ENCODE data around the gene CASP3.
"Not testable (repeated sequence)": the region's sequence is repeated elsewhere in the genome, so short reads cannot be mapped to it uniquely, and the experiment has no call there.

Gene CASP3

DNA sequence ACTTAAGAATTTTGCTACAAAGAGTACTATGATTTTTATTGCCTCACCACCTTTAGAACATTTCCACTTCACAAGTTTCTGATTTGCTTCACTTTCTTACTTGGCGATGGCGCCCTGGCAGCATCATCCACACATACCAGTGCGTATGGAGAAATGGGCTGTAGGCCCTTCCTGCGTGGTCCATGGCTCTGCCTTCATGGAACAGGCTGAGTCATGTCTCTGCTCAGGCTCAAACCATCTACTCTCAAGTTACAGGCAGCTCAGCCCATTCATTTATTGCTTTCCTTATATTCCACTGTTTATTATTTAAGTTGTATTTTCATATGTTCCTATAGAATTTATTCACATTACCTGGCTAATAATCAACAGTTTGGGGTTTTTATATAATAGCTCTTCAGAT is 21.1 kb downstream of the CASP3 start:
- DNase-seq, result no peak

DNA sequence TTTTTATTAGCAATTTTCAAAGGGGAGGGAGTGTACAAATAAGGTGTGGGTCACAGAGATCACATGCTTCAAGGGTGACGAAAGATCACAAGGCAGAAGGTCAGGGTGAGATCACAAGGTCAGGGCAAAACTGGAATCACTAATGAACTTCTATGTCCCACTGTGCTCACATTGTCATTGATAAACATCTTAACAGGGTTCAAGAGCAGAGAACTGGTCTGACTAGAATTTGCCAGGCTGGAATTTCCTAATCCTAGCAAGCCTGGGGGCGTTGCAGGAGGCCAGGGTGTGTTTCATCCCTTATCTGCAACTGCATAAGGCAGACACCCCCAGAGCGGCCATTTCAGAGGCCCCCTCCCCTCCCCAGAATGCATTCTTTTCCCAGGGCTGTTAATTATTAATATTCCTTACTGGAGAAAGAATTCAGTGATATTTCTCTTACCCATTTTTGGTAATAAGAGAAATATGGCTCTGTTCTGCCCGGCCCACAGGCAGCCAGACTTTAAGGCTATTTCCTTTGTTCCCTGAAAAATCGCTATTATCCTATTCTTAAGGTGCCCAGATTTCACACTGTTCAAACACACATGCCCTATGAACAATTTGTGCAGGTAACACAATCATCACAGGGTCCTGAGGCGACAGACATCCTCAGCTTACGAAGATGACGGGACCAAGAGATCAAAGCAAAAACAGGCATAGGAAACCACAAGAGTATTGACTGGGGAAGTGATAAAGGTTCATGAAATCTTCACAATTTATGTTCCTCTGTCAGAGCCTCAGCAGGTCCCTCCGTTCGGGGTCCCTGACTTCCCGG is 23.3 kb downstream of the CASP3 start:
- not testable (repeated sequence) for DNase-seq

DNA sequence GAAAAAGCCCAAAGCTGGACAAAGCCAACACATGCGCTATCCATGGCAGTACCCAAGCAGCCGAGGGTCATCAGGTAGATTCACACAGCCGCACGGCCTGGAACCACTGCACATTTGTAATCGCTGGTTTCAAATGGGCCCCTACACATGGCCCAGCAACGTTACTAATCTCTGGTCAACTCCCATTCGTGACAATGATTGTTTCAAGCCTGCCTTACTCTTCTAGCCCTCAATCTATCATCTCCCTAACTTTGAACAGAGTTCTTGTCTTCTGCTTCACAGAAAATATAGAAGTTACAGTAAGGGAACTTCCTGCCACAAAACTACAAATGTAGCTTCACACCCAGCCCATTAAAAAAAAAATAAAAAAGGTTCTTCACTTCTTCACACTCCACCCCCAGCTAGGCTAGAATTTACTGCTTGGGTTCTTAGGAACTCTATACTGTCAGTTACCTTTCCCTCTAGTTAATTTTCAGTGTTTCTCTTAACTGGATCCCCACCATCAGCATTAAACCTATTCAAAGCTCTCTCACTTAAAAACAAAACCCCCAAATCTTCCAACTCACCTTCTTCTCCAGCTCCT is 24.2 kb downstream of the CASP3 start:
- DNase-seq, result no peak

DNA sequence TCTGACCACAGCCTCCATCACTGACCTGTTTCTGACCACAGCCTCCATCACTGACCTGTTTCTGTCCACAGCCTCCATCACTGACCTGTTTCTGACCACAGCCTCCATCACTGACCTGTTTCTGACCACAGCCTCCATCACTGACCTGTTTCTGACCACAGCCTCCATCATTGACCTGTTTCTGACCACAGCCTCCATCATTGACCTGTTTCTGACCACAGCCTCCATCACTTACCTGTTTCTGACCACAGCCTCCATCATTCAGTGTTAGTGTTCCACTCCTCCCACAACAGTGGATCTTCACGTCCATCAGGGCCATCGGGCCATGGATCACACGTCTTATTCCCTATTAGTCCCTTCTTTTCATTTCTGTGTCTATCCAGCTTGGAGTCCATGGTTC is 24.7 kb downstream of the CASP3 start:
- not testable (repeated sequence) for DNase-seq

DNA sequence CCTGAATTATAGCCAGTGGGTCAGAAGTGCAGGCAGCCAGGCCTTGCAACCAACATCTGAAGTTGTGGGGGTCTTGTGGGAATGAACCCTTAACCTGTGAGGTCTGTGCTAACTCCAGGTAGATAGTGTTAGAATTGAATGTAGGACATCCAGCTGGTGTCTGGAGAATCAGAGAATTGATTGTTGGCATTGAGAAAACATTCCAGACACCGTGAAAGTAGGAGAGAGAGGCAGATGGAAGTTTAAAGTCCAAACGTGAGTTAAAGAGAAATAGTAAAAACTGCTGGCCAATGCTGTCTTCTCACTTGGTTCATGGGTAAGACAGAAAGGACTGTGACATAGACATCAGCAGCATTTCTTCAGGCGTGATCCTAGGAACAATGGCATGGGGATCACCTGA is 27.7 kb downstream of the CASP3 start:
- DNase-seq, result no peak

DNA sequence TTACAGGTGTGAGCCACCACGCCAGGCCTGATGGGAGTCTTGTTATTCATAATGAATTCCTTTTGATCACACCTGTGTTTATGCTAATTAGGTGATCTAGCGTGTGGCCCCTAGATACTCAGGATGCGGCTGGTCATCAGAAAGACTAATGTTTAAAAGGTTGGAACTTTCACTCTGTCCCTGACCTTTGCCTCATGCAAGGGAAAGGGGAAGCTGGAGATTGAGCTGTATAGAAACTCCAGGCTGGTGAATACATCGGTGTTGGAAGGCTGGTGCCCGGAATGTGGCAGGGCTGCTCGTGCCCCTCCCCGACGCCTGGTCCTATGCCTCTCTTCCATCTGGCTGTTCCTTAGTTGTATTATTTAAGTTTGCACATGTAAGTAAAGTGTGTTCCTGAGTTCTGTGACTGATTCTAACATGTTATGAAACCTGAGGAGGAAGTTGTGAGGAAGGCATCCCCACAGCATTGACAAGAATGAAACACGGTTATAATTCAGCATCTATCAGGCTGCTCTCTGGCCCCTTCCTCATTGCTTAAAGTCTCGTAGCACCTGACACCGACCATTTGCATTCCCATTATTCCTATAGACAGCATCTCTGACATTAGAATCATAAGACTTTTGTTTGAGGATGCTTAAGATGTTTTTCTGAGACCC is 28.9 kb downstream of the CASP3 start:
- DNase-seq, result no peak

DNA sequence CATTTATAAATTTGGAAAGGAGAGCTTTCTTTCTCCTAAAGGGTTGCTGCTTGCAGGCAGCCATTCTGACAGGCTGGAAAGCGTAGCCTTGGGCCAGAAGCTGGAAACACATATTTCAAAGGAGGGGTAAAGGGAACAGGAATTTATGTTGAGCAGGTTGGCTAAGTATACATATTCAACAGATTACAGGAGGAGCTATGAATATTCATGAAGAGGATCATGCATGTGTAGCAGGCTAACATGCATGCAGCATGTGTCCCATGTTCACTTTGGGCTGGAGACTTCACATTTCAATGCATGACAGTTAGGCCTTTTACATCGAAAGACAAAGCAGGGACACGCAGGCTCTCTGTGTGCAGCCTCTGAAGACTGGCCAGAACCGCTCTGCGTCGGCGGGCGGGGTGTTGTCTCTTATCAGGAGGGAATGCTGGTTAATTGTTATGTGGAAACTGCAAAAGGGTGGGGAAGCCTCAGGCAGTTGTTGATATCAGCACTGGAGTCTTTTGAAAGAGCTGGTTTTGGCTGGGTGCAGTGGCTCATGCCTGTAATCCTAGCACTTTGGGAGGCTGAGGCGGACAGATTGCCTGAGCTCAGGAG is 31.5 kb downstream of the CASP3 start:
- DNase-seq, result no peak

DNA sequence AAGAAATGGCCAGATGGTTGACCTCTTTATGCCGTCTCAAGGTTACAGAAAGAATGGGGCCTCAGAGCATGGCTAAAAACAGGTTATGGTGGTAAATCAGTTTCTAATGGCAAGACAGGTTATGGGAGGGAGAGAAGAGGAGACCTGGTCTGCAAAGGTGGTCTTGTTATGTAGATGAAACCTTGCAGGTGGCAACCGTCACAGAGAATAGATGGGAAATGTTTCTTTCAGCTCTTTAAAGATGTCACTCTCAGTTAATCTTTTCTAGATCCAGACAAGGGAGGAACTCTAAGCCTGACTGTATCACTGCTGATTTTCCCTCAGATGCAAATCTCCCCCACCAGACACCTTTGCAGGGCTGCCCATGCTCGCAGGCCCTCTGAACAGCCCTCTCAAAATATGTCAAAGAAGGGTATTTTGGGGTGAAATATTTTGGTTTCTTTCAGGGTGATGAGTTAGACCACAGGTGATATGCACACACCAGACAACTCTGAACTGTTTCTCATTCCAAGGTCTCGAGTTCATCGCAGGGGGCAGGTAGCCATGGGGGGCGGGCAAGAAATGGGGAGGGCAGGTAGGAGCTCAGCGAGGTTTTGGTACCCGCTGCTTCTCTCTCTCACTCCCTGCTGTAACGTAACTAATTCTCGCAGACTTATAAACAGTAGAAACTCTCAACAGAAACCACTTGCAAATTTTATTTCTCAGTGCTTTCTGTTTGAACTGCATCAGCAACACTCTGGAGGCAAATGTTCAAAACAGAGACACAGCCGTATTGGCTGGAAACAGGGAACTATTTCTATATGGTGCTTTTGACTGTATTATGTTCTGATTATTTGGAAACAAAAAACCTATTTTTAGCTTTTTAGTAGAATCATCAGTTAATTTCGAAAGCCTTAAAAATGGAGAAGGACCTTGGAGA is 32.4 kb downstream of the CASP3 start:
- DNase-seq, result no peak

DNA sequence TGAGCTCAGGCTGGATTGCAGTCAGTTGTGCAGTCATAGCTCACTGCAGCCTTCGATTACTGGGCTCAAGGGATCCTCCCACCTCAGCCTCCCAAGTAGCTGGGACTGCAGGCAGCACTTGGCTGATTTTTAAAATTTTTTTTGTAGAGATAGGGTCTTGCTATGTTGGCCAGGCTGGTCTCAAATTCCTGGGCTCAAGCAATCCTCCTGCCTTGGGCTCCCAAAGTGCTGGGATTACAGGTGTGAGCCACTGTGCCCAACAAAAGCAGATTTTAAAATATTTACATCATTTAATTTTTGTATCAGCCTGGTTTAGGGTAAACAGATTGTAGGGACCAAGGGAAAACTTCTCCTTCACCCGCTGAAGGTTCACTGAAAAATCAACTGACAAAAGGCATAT is 33.1 kb downstream of the CASP3 start:
- DNase-seq, result not testable (repeated sequence)

DNA sequence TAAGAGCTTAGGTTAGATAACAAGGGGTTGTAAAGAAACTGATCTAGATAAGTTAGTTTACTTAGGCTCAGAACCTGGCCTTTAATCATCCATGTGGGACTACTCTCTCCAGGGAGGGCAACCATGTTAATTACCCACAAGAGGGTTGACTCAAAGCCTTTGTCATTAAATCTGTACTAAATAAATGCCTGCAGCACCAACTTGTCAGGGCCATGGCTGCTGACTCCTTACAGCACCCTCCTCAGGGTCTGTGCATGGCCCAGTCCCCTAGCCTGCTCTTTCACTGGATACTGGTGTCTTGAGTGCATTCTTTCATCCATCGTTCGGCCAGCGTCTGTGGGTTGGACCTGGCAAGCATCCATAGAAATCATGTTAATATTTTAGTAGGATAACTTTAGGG is 34.7 kb downstream of the CASP3 start:
- no peak for DNase-seq

DNA sequence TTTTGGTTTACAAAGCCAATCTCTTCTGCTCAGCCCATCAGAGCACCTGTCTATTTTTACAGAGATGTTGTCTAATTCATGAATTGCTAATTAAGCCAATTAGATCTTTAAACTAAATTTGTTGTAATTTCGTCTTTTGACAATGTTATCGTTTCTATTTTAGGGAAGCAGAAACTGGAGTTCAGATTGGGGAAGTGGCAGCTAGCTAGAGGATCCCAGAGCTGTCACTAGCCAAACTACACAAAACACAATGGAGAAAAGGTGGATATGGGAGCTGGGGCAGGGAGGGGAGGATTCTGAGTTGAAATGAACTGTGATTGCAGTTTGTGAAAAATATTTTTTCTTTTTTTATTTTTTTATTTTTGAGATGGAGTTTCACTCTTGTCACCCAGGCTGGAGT is 35.8 kb downstream of the CASP3 start:
- no peak for DNase-seq

DNA sequence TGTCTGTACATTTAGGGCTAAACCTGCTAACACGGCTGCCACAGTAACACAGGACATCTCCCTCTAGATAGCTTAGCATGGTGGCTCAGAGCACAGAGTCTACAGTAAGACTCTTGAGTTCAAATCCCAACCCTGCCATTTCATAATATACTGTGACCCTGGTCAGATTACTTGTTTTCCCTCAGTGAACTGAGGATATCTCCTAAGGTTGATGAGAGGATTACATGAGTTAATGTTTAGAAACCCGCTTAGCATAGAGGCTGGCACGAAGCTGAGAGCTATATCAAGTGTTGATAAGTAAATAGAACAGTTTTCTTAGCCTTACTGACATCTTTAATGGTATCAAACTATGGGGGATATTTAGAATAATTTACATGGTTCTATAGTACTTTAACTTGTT is 37.2 kb downstream of the CASP3 start:
- DNase-seq, result no peak

DNA sequence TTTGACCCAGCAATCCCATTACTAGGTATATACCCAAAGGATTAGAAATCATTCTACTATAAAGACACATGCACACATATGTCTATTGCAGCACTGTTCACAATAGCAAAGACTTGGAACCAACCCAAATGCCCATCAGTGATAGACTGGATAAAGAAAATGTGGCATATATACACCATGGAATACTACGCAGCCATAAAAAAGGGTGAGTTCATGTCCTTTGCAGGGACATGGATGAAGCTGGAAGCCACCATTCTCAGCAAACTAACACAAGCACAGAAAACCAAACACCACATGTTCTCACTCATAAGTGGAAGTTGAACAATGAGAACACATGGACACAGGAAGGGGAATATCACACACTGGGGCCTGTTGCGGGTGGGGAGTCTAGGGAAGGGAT is 41.8 kb downstream of the CASP3 start:
- DNase-seq, result not testable (repeated sequence)

DNA sequence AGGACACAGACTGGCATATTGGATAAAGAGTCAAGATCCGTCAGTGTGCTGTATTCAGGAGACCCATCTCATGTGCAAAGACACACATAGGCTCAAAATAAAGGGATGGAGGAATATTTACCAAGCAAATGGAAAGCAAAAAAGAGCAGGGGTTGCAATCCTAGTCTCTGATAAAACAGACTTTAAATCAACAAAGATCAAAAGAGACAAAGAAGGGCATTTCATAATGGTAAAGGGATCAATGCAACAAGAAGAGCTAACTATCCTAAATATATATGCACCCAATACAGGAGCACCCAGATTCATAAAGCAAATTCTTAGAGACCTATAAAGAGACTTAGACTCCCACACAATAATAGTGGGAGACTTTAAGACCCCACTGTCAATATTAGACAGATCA is 46.4 kb downstream of the CASP3 start:
- DNase-seq, result not testable (repeated sequence)

DNA sequence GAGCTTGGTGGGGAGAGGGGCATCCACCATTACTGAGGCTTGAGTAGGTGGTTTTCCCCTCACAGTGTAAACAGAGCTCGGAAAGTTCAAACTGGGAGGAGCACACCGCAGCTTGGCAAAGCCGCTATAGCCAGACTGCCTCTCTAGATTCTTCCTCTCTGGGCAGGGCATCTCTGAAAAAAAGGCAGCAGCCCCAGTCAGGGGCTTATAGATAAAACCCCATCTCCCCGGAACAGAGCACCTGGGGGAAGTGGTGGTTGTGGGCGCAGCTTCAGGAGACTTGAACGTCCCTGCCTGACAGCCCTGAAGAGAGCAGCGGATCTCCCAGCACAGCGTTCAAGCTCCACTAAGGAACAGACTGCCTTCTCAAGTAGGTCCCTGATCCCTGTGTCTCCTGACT is 48.3 kb downstream of the CASP3 start:
- DNase-seq, result not testable (repeated sequence)

DNA sequence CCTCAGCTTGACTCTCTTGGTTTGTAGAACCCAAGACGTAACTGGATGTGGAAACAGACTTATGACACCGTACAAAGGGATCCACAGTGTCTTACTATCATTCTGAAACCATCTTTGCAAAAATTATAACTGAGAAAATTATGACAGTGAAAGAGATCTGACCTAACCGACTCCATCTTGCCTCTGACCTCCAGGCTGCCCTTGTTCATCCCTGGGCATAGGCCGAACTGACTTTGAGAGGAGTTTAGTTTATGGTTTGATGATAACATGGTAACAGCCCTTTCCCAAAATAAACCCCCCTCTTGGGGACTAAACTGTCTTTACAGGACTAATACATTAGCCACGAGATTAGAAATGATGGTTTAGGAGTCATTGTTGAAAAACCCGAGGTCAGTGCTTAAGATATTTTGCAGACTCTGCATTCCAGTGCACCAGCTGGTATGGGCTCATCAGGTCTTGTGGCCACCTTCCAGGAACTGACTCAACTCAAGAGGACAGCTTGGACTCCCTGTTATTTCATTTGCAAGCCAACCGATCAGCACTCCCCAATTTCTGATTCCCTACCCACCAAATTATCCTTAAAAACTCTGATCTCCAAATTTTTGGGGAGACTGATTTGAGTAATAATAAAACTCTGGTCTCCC is 49.6 kb downstream of the CASP3 start:
- DNase-seq, result no peak

DNA sequence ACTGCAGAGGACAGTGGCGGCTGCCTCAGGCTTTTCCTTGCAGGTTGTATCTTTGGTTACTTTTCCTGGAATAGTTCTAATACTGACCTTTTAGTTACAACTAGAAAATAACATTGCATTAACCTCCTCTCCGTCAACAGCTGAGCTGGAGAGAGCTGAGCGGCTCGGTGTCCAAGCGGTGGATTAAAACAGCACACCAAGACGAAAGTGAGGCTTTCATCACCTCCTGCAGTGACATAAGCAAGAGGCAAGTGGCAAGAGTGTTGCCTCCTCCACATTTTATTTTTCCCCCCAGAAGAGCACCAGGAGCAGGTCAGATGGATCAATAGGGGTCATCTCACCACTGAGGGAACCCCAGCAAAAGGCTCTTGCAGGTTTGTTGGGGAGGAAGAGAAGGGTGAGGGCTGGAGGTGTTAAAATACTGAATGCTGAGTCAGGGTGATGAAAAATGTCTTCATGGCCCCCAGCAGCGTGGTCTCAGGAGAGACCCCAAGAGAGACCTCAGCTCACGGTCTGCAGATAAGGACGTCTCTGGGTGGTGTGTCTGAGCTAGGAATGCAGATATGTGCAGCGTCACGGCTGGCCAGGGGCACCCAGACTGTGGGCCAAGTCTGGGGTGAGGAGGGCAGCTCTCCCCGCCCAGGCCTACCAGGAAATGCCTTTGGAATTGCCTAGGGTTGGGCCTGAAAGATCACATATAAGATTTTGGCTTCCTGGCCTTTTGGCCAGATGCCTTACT is 50.3 kb downstream of the CASP3 start:
- no peak for DNase-seq

DNA sequence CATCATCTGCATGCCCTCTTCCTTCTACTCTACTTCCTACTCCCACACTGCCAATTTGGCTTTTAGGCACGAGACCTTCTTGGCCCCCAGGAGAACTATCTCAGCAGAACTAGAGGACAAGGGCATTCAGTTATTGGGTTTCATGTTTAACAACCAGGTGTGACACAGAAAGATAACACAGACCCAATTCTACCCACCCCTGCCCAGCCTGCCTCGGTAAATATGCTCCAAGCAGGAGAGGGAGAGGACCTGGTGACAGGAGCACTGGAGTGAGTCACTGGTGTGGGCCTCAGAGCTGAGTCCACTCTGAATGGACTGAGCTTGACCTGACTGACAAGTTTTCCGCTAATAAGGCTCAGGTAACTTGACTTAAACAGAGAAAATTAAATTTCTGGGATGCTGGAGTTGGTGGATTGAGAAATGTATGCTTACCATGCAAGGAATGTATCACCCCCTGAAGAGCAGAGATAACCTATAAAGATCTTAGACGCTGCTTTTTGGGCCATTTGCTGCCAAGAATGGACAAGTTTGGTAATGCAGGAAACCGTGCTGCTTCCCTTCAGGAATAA is 52.5 kb downstream of the CASP3 start:
- DNase-seq, result no peak

DNA sequence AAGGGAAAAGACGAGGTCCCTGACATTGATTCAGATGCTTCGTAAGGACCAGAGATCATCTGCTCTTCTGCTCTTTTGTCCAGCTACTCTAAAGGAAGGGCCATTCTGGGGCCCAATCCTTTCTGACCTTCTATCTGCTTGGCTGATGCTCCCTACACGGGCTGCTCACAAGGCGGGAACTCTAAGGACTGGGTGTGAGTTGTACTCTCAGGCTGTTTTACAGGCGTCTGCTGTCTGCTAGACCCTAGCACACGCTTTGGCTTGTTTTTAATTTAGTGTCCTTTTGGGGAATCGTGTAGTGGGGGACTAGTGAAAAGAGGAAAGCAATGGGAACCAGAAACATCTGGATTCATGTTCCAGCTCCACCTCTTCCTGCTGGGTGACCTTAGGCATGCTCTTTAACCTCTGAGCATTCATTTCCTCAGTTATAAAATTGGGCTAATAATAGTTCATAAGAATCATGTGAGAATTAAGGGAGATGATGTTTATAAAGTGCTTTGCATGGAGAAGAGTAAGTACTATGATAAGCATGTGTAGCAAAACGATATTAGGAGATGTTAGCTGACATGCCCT is 53.1 kb downstream of the CASP3 start:
- no peak for DNase-seq

DNA sequence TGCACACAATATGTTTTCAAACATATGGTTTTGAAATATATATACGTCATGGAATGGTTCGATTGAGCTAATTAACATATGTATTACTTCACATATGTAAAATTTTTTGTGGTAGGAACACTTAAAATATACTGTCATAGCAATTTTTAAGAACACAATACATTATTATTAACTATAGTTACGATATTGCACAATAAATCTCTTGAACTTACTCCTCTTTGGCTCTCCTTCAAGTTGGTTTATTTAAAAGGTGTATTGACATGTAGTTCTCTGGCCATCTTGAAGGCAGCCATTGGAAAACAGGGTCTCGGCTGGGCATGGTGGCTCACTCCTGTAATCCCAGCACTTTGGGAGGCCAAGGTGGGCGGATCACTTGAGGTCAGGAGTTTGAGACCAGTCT is 53.8 kb downstream of the CASP3 start:
- no peak for DNase-seq

DNA sequence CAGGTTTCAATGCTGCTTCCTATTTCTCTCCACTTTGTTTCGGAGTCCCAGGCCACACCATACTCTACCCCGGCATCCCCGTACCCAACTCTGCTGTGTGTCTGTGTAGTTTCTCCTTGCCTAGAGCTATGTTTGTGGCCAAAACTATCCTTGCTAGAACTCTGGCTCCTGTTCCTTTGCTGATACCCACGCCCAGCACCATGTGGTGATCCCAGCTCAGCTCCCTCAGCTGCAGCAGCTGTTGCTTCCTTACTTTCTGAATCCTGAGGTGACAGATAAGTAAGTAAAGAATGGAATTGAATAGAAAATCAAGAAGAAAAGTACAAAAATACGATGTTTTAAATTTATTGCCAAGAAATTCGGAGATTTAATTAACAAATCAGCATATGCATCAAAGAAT is 55.8 kb downstream of the CASP3 start:
- no peak for DNase-seq

Data from GF-D8 (cell line).